CD4-positive, alpha-beta T cell treated with Interleukin-4 for 1 hour (primary cell): ENCODE results near the gene SIRPA.

Experiments used
- DNase-seq, 2 donors: peaks; one replicate each; pipeline ENCODE4 v3.0.0-alpha.2; 2020 to 2022

SIRPA gene

GRCh38 chr20:1952737-1953530, 57.7 kb downstream of the SIRPA start:
- no peak for DNase-seq

- DNase-seq, result no peak
These were observed 58.4 kb downstream of the SIRPA start for GRCh38 chr20:1953621-1954020.

GRCh38 chr20:1955217-1955616, 60.0 kb downstream of the SIRPA start:
- DNase-seq, result no peak

GRCh38 chr20:1958426-1958825, 63.2 kb downstream of the SIRPA start:
- no peak for DNase-seq

GRCh38 chr20:1959156-1959555, 63.9 kb downstream of the SIRPA start:
- DNase-seq, result no peak

- DNase-seq, result no peak
These were observed 66.2 kb downstream of the SIRPA start for GRCh38 chr20:1961374-1961773.

GRCh38 chr20:1964061-1964460, 68.9 kb downstream of the SIRPA start:
- peak in 1 of 2 donors; percentile 32 for DNase-seq

GRCh38 chr20:1964659-1965405, 69.6 kb downstream of the SIRPA start:
- DNase-seq, result no peak

- DNase-seq, result peak; percentile 58 to 73
These were observed 70.5 kb downstream of the SIRPA start for GRCh38 chr20:1965520-1966351.

GRCh38 chr20:1968964-1969363, 73.8 kb downstream of the SIRPA start:
- no peak for DNase-seq

GRCh38 chr20:1971893-1972586, 76.8 kb downstream of the SIRPA start:
- no peak for DNase-seq

GRCh38 chr20:1973601-1974440, 78.6 kb downstream of the SIRPA start:
- no peak for DNase-seq

GRCh38 chr20:1975291-1975690, 80.1 kb downstream of the SIRPA start:
- no peak for DNase-seq

GRCh38 chr20:1979106-1979778, 84.0 kb downstream of the SIRPA start:
- DNase-seq, result no peak

GRCh38 chr20:1982686-1983085, 87.5 kb downstream of the SIRPA start:
- no peak for DNase-seq

GRCh38 chr20:1983301-1983700, 88.1 kb downstream of the SIRPA start:
- DNase-seq, result no peak

GRCh38 chr20:1987826-1988225, 92.6 kb downstream of the SIRPA start:
- no peak for DNase-seq
